Gastrocnemius medialis (tissue), 4 donors: ENCODE data around the gene VWDE.

Source experiments
- CTCF ChIP-seq, 5 experiments: fragments of 450-650 bp in 3 of 5; fragments of 200-600 bp in 2 of 5; sonication (generic) in 2 of 5; IDR thresholded peaks in 4 of 5; conservative IDR thresholded peaks in 1 of 5; 1 replicate in 4 of 5; 2 replicates in 1 of 5; pipeline ENCODE4 v1.5.1; 2016 to 2019; ENCODE audit warnings: antibody characterized with exemption in 5 of 5, mild to moderate bottlenecking in 3 of 5, moderate library complexity in 3 of 5
- POLR2A ChIP-seq, 2 donors: fragments of 450-650 bp; IDR thresholded peaks; one replicate each; pipeline ENCODE4 v1.6.1; 2017; ENCODE audit warnings: antibody characterized with exemption in 2 of 2, mild to moderate bottlenecking in 2 of 2, moderate library complexity in 2 of 2

- TF ChIP-seq CTCF (IDR thresholded peaks at IDR 0.05 in 4 of 5, conservative IDR thresholded peaks at IDR 0.05 in 1 of 5) (no peak), POLR2A (IDR thresholded peaks at IDR 0.05) (no peak)
These were observed 14.8 kb upstream of the VWDE start for GRCh38 chr7:12418452-12418851.
